ENCODE results near the gene CRIP1. TPM values are rescaled to one million over a fixed set of nuclear protein-coding genes. Genes with fewer than 3 reads are reported as not detected.

The CRIP1 gene
- 0.54 and 0.86 TPM in 2 replicates for total RNA-seq

GRCh38 chr14:105486163-105486973 is at the start of gene CRIP1:
CRIP1 (plus strand) TSS chr14:105486886; CDS start chr14:105487260, 374 bp downstream.

GRCh38 chr14:105474483-105475268 is 12.0 kb upstream of the CRIP1 start, which contains the start of gene CRIP2:
CRIP2 (plus strand) TSS chr14:105474821; CDS start chr14:105474863, 42 bp downstream.

GRCh38 chr14:105490572-105491365 is 4.1 kb downstream of the CRIP1 start, which contains the start of gene TEDC1:
TEDC1 (plus strand) TSS chr14:105491246; CDS start chr14:105491376, 130 bp downstream.

GRCh38 chr14:105525861-105526775 is 39.4 kb downstream of the CRIP1 start, which contains the start of gene TMEM121:
TMEM121 (plus strand) TSS chr14:105526583; CDS start chr14:105528835, 2,252 bp downstream.

Other genes starting within 250 kb of the CRIP1 start
- gene BTBD6, start 238.4 kb upstream of the CRIP1 start, total RNA-seq, result 36.4 and 45.5 TPM in 2 replicates
- 24.4 and 28.6 TPM in 2 replicates for gene BRF1, start 185.9 kb upstream of the CRIP1 start, total RNA-seq
- 37.6 and 37.7 TPM in 2 replicates for gene PACS2, start 172.1 kb upstream of the CRIP1 start, total RNA-seq
- gene TEX22, start 88.3 kb upstream of the CRIP1 start, total RNA-seq, result under 0.01 and 0.09 TPM in 2 replicates
- gene MTA1, start 67.1 kb upstream of the CRIP1 start, total RNA-seq, result 19.9 and 26.9 TPM in 2 replicates
- 115 and 150 TPM in 2 replicates for gene CRIP2, start 12.1 kb upstream of the CRIP1 start, total RNA-seq
- 3.1 and 4.1 TPM in 2 replicates for gene TEDC1, start 4.4 kb downstream of the CRIP1 start, total RNA-seq
- gene TMEM121, start 39.7 kb downstream of the CRIP1 start, total RNA-seq, result 4.4 and 5.9 TPM in 2 replicates

All from dermis lymphatic vessel endothelial cell (primary cell).